Activated T-helper 2 cell treated with anti-CD3 and anti-CD28 coated beads, Interferon-gamma antibody, Interleukin-2, Interleukin-4, amounts not matched to agents 10 μg/mL and 5 μg/mL and 100 μg/mL, durations not matched to agents 14 hours and 24 hours and 36 hours (primary cell): ENCODE measurements around the gene FUNDC2. TPM values are rescaled to one million over a fixed set of nuclear protein-coding genes. Genes with fewer than 3 reads are reported as not detected.

Experiments
- DNase-seq: peaks from one replicate; pipeline ENCODE4 v3.0.0; 2021; ENCODE audit warnings: low spot score
- H3K27ac Mint-ChIP-seq: one replicate; pipeline ENCODE4 v1.8.0; 2021; ENCODE audit warnings: mixed read lengths
- H3K27me3 Mint-ChIP-seq: one replicate; pipeline ENCODE4 v1.8.0; 2021; ENCODE audit warnings: low read depth, mixed read lengths
- H3K36me3 Mint-ChIP-seq: one replicate; pipeline ENCODE4 v1.8.0; 2021; ENCODE audit warnings: low read depth, mixed read lengths
- H3K4me1 Mint-ChIP-seq: one replicate; pipeline ENCODE4 v1.8.0; 2021; ENCODE audit warnings: low read depth, mixed read lengths
- H3K4me3 Mint-ChIP-seq: one replicate; pipeline ENCODE4 v1.8.0; 2021; ENCODE audit warnings: low read depth, mild to moderate bottlenecking, moderate library complexity, mixed read lengths
- H3K9me3 Mint-ChIP-seq: one replicate; pipeline ENCODE4 v1.8.0; 2021; ENCODE audit warnings: mixed read lengths
- intact Hi-C: fragments of 100-400 bp; cut with micrococcal nuclease; formaldehyde crosslinking; loops from one replicate; pipeline ENCODE4 v1.15.1; 2023
- total RNA-seq: library from RNA; stranded (reverse); gene quantifications from 2 replicates; pipeline ENCODE4 v1.2.3, GENCODE V29; 2022

The FUNDC2 gene
- total RNA-seq, 1 donor from 2014 or later: 70.7 TPM

- H3K36me3 Mint-ChIP-seq: peaks cover 1% of the 10 kb centered on the region
- H3K4me1 Mint-ChIP-seq: peaks cover 19% of the 10 kb centered on the region
- H3K27ac Mint-ChIP-seq: peak overlapping the region; percentile 76
- intact Hi-C loops: no loop called here
- H3K9me3 Mint-ChIP-seq: no peaks in the 10 kb centered on the region
- peaks cover 1% of the 10 kb centered on the region for H3K27me3 Mint-ChIP-seq
- no peak for DNase-seq
- peak overlapping the region; percentile 54 for H3K4me3 Mint-ChIP-seq
These were observed 2.2 kb downstream of the FUNDC2 start for GRCh38 chrX:155028877-155029291.

GRCh38 chrX:155031657-155032056 lies 5.0 kb downstream of the FUNDC2 start:
- Mint-ChIP-seq H3K36me3 (peaks cover 27% of the 10 kb centered on the region), H3K27ac (no peak overlapping the region), H3K27me3 (no peaks in the 10 kb centered on the region), H3K4me3 (no peak overlapping the region), H3K4me1 (peaks cover 14% of the 10 kb centered on the region), H3K9me3 (peaks cover 16% of the 10 kb centered on the region)
- no peak for DNase-seq
- intact Hi-C loops: no loop called here

GRCh38 chrX:155035688-155036087 lies 9.0 kb downstream of the FUNDC2 start:
- Mint-ChIP-seq H3K27me3 (no peaks in the 10 kb centered on the region), H3K27ac (no peak overlapping the region), H3K9me3 (peaks cover 20% of the 10 kb centered on the region), H3K4me3 (no peak overlapping the region), H3K4me1 (peaks cover 2% of the 10 kb centered on the region), H3K36me3 (peaks cover 54% of the 10 kb centered on the region)
- no peak for DNase-seq
- intact Hi-C loops: no loop called here

- DNase-seq: no peak
- no peaks in the 10 kb centered on the region for H3K9me3 Mint-ChIP-seq
- H3K36me3 Mint-ChIP-seq: peaks cover 13% of the 10 kb centered on the region
- H3K27me3 Mint-ChIP-seq: no peaks in the 10 kb centered on the region
- no peak overlapping the region for H3K27ac Mint-ChIP-seq
- intact Hi-C loops: no loop called here
- peaks cover 13% of the 10 kb centered on the region for H3K4me1 Mint-ChIP-seq
- no peak overlapping the region for H3K4me3 Mint-ChIP-seq
These were observed 19.6 kb downstream of the FUNDC2 start for GRCh38 chrX:155046129-155046810.

- intact Hi-C loops: no loop called here
- H3K27ac Mint-ChIP-seq: no peak overlapping the region
- peaks cover 20% of the 10 kb centered on the region for H3K36me3 Mint-ChIP-seq
- no peak for DNase-seq
- no peaks in the 10 kb centered on the region for H3K9me3 Mint-ChIP-seq
- H3K4me3 Mint-ChIP-seq: no peak overlapping the region
- no peaks in the 10 kb centered on the region for H3K27me3 Mint-ChIP-seq
- peaks cover 13% of the 10 kb centered on the region for H3K4me1 Mint-ChIP-seq
These were observed 20.3 kb downstream of the FUNDC2 start for GRCh38 chrX:155046811-155047528.

- no peak for DNase-seq
- intact Hi-C loops: loop anchor here (2.0 kb wide), 1 partner anchor 22 kb away; the partner anchor contains the start of gene FUNDC2
- H3K27me3 Mint-ChIP-seq: no peaks in the 10 kb centered on the region
- no peak overlapping the region for H3K4me3 Mint-ChIP-seq
- peaks cover 21% of the 10 kb centered on the region for H3K4me1 Mint-ChIP-seq
- no peak overlapping the region for H3K27ac Mint-ChIP-seq
- no peaks in the 10 kb centered on the region for H3K9me3 Mint-ChIP-seq
- peaks cover 35% of the 10 kb centered on the region for H3K36me3 Mint-ChIP-seq
These were observed 22.5 kb downstream of the FUNDC2 start for GRCh38 chrX:155048977-155049619.

GRCh38 chrX:155052738-155053498 lies 26.3 kb downstream of the FUNDC2 start:
- intact Hi-C loops: loop anchor here (10.0 kb wide), 1 partner anchor 138 kb away; no protein-coding TSS in a partner anchor
- peaks cover 34% of the 10 kb centered on the region for H3K36me3 Mint-ChIP-seq
- no peak overlapping the region for H3K4me3 Mint-ChIP-seq
- DNase-seq: no peak
- no peaks in the 10 kb centered on the region for H3K9me3 Mint-ChIP-seq
- peaks cover 38% of the 10 kb centered on the region for H3K4me1 Mint-ChIP-seq
- H3K27me3 Mint-ChIP-seq: no peaks in the 10 kb centered on the region
- peak overlapping the region; percentile 4 for H3K27ac Mint-ChIP-seq

- Mint-ChIP-seq H3K9me3 (no peaks in the 10 kb centered on the region), H3K27me3 (no peaks in the 10 kb centered on the region), H3K36me3 (peaks cover 34% of the 10 kb centered on the region), H3K4me1 (peaks cover 37% of the 10 kb centered on the region), H3K27ac (peak overlapping the region; percentile 4), H3K4me3 (no peak overlapping the region)
- intact Hi-C loops: loop anchor here (10.0 kb wide), 1 partner anchor 139 kb away; no protein-coding TSS in a partner anchor
- DNase-seq: no peak
These were observed 27.0 kb downstream of the FUNDC2 start for GRCh38 chrX:155053656-155054055.

- intact Hi-C loops: loop anchor here (10.0 kb wide), 1 partner anchor 139 kb away; no protein-coding TSS in a partner anchor
- peaks cover 29% of the 10 kb centered on the region for H3K36me3 Mint-ChIP-seq
- no peaks in the 10 kb centered on the region for H3K9me3 Mint-ChIP-seq
- H3K4me3 Mint-ChIP-seq: no peak overlapping the region
- no peak overlapping the region for H3K27ac Mint-ChIP-seq
- DNase-seq: no peak
- no peaks in the 10 kb centered on the region for H3K27me3 Mint-ChIP-seq
- peaks cover 33% of the 10 kb centered on the region for H3K4me1 Mint-ChIP-seq
These were observed 27.6 kb downstream of the FUNDC2 start for GRCh38 chrX:155054255-155054654.

- Mint-ChIP-seq H3K36me3 (peaks cover 30% of the 10 kb centered on the region), H3K9me3 (no peaks in the 10 kb centered on the region), H3K4me3 (no peak overlapping the region), H3K27ac (no peak overlapping the region), H3K27me3 (no peaks in the 10 kb centered on the region), H3K4me1 (peaks cover 29% of the 10 kb centered on the region)
- no peak for DNase-seq
- intact Hi-C loops: loop anchor here (10.0 kb wide), 1 partner anchor 141 kb away; no protein-coding TSS in a partner anchor
These were observed 28.9 kb downstream of the FUNDC2 start for GRCh38 chrX:155055494-155055893.

GRCh38 chrX:155056471-155056870 lies 29.8 kb downstream of the FUNDC2 start:
- H3K9me3 Mint-ChIP-seq: no peaks in the 10 kb centered on the region
- DNase-seq: no peak
- no peak overlapping the region for H3K4me3 Mint-ChIP-seq
- H3K4me1 Mint-ChIP-seq: peaks cover 25% of the 10 kb centered on the region
- peak overlapping the region; percentile 42 for H3K27ac Mint-ChIP-seq
- no peaks in the 10 kb centered on the region for H3K27me3 Mint-ChIP-seq
- H3K36me3 Mint-ChIP-seq: peaks cover 29% of the 10 kb centered on the region
- intact Hi-C loops: loop anchor here (2.0 to 10.0 kb wide), 2 partner anchors 30 to 142 kb away; partner anchors contain the start of gene FUNDC2
